HG03520 (cell line): ENCODE results near the gene EXOC7.
A peak's percentile ranks its signal among the peaks of the same experiment; 100 is the strongest.
"Not testable (repeated sequence)": the region's sequence is repeated elsewhere in the genome, so short reads cannot be mapped to it uniquely, and the experiment has no call there.

Experiments
- ATAC-seq: cut with Tn5 transposase; IDR thresholded peaks from one replicate; pipeline ENCODE4 v1.9.1; 2021; ENCODE audit warnings: mild to moderate bottlenecking, moderate library complexity; ENCODE audit not compliant: unreplicated experiment

The EXOC7 gene

GRCh38 chr17:76076146-76076764, 27.3 kb downstream of the EXOC7 start:
- ATAC-seq = no peak

- no peak for ATAC-seq
These were observed 28.0 kb downstream of the EXOC7 start for GRCh38 chr17:76075364-76076145.

GRCh38 chr17:76074390-76075363, 28.9 kb downstream of the EXOC7 start, which contains the start of gene GALR2:
Gene GALR2, plus strand, starts transcription at chr17:76074781. Its CDS starts 103 bp downstream, at chr17:76074884.
- ATAC-seq = no peak

GRCh38 chr17:76072148-76072858, 31.3 kb downstream of the EXOC7 start, which contains the start of gene SRP68:
Gene SRP68, minus strand, starts transcription at chr17:76072517. Its CDS starts 26 bp downstream, at chr17:76072491.
- peak; percentile 61 for ATAC-seq

GRCh38 chr17:76071531-76072147, 31.9 kb downstream of the EXOC7 start:
- peak; percentile 31 for ATAC-seq

- no peak for ATAC-seq
These were observed 37.8 kb downstream of the EXOC7 start for GRCh38 chr17:76065775-76066174.

- ATAC-seq = no peak
These were observed 39.6 kb downstream of the EXOC7 start for GRCh38 chr17:76063875-76064546.

GRCh38 chr17:76058264-76058663, 45.3 kb downstream of the EXOC7 start:
- ATAC-seq = not testable (repeated sequence)

GRCh38 chr17:76056882-76057281, 46.7 kb downstream of the EXOC7 start:
- ATAC-seq = no peak

- no peak for ATAC-seq
These were observed 49.5 kb downstream of the EXOC7 start for GRCh38 chr17:76054112-76054476.

GRCh38 chr17:76053246-76054111, 50.1 kb downstream of the EXOC7 start:
- ATAC-seq = no peak

GRCh38 chr17:76051561-76051960, 52.0 kb downstream of the EXOC7 start:
- no peak for ATAC-seq

GRCh38 chr17:76050538-76051467, 52.8 kb downstream of the EXOC7 start:
- ATAC-seq = no peak

- no peak for ATAC-seq
These were observed 53.6 kb downstream of the EXOC7 start for GRCh38 chr17:76049836-76050537.

- ATAC-seq = no peak
These were observed 54.3 kb downstream of the EXOC7 start for GRCh38 chr17:76049239-76049638.

GRCh38 chr17:76048711-76049110, 54.9 kb downstream of the EXOC7 start:
- ATAC-seq = no peak
